Esophagus squamous epithelium (tissue), 4 donors: Measurements from ENCODE around the gene PIGV.
"Not testable (repeated sequence)": the region's sequence is repeated elsewhere in the genome, so short reads cannot be mapped to it uniquely, and the experiment has no call there.

Experiments used
- CTCF ChIP-seq, 6 experiments: fragments of 450-650 bp in 4 of 6; fragments of 200-600 bp in 2 of 6; sonication (generic) in 2 of 6; IDR thresholded peaks; one replicate each; pipeline ENCODE4 v1.5.1; 2016 to 2019; ENCODE audit warnings: antibody characterized with exemption in 6 of 6, mild to moderate bottlenecking in 4 of 6, moderate library complexity in 4 of 6
- POLR2A ChIP-seq, 4 donors: fragments of 450-650 bp; IDR thresholded peaks; one replicate each; pipeline ENCODE4 v1.6.1; 2017; ENCODE audit warnings: antibody characterized with exemption in 4 of 4, mild to moderate bottlenecking in 4 of 4, moderate library complexity in 3 of 4

GRCh38 chr1:26837665-26838064, 49.9 kb downstream of the PIGV start:
- not testable (repeated sequence) for TF ChIP-seq POLR2A, CTCF (IDR thresholded peaks at IDR 0.05)
